ENCODE data around the gene SLC32A1. TPM values are rescaled to one million over a fixed set of nuclear protein-coding genes. Genes with fewer than 3 reads are reported as not detected.

The SLC32A1 gene
- total and polyA plus RNA-seq, 3 donors from 2014 or later: 0.25 to 0.96 (median 0.55) TPM

DNA sequence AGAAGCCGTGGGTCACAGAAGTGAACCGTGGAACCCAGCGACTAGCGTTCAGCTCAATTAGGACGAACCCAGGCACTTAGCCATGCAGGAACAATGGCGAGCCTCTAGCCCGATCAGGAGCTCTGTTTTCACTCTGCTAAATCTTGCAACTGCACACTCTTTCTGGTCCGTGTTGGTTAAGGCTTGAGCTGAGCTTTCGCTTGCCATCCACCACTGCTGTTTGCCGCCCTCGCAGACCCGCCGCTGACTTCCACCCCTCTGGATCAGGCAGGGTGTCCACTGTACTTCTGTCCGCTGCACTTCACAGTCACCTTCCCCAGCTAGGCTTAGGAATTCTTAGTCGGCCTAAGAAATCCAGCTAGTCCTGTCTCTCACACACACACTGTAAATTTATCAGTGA lies 25.7 kb upstream of the SLC32A1 start:
- Histone ChIP-seq H3K27me3 (no peaks in the 10 kb centered on the region), H3K4me3 (no peak overlapping the region), H3K36me3 (ENCODE audit: low read depth, missing control alignments) (no peaks in the 10 kb centered on the region), H3K27ac (no peak overlapping the region), H3K4me1 (no peaks in the 10 kb centered on the region), H3K9me3 (no peaks in the 10 kb centered on the region)
- 80 to 83% methylated on average over 15 of the region's 15 CpGs for WGBS, 2 donors
- intact Hi-C loops (cut with DNase I; ENCODE audit: low total_unique reads): no loop called here
- no peak for DNase-seq
- no peak for TF ChIP-seq POLR2A (IDR thresholded peaks at IDR 0.05)
- TF ChIP-seq, protein P1, sequence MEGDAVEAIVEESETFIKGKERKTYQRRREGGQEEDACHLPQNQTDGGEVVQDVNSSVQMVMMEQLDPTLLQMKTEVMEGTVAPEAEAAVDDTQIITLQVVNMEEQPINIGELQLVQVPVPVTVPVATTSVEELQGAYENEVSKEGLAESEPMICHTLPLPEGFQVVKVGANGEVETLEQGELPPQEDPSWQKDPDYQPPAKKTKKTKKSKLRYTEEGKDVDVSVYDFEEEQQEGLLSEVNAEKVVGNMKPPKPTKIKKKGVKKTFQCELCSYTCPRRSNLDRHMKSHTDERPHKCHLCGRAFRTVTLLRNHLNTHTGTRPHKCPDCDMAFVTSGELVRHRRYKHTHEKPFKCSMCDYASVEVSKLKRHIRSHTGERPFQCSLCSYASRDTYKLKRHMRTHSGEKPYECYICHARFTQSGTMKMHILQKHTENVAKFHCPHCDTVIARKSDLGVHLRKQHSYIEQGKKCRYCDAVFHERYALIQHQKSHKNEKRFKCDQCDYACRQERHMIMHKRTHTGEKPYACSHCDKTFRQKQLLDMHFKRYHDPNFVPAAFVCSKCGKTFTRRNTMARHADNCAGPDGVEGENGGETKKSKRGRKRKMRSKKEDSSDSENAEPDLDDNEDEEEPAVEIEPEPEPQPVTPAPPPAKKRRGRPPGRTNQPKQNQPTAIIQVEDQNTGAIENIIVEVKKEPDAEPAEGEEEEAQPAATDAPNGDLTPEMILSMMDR (IDR thresholded peaks at IDR 0.05): no peak

DNA sequence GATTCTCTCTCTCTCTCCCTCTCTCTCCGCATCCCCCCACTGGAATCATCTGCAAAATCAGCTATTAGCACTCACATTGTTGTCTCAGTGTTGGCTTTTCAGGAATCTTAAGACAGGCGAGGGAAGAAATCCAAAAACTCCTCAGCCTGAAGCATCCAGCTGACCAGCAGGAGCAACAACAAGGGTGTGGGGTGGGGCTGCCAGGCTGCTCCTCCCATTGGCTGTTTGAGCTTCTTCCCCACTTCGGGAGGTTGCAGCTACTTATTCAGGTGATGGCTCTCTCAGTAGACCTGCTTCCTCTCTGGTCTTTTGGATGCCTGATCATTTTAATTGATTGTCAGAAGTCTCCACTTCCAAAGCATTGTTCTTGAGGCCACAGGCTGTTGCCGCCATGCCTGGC lies 24.1 kb upstream of the SLC32A1 start:
- no peaks in the 10 kb centered on the region for H3K9me3 ChIP-seq
- H3K27me3 ChIP-seq: no peaks in the 10 kb centered on the region
- H3K36me3 ChIP-seq (ENCODE audit: low read depth, missing control alignments): no peaks in the 10 kb centered on the region
- WGBS, 2 donors: 41 to 70% methylated on average over 2 to 4 of the region's 4 CpGs
- no peak overlapping the region for H3K4me3 ChIP-seq
- intact Hi-C loops (cut with DNase I; ENCODE audit: low total_unique reads): no loop called here
- no peaks in the 10 kb centered on the region for H3K4me1 ChIP-seq
- TF ChIP-seq, protein P1 (IDR thresholded peaks at IDR 0.05): no peak
- no peak for TF ChIP-seq POLR2A (IDR thresholded peaks at IDR 0.05)
- no peak for DNase-seq
- H3K27ac ChIP-seq: no peak overlapping the region

DNA sequence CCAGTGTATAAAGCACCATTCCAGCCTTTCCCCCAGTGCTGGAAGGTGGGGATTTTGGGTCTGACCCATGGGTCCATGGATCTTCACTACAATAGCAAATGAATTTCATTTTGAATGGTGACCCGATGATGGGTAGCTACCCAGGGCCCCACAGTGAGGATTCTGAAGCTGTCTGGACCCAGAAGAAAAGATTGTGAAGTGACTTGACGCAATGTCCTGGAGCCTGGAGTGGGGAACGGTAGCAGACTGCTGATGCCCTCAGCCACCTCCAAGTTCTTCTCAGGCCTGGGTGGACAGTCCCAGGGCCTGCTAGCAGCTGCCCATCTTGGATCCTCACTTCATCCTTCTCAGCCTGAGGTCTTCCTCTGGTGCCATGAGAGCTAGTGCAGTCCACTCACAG lies 23.4 kb upstream of the SLC32A1 start:
- WGBS, 2 donors: 80 to 85% methylated on average over 1 to 3 of the region's 3 CpGs
- no peak overlapping the region for H3K27ac ChIP-seq
- H3K9me3 ChIP-seq: no peaks in the 10 kb centered on the region
- H3K4me1 ChIP-seq: no peaks in the 10 kb centered on the region
- TF ChIP-seq, protein P1 (IDR thresholded peaks at IDR 0.05): no peak
- no peak for TF ChIP-seq POLR2A (IDR thresholded peaks at IDR 0.05)
- no peaks in the 10 kb centered on the region for H3K27me3 ChIP-seq
- H3K36me3 ChIP-seq (ENCODE audit: low read depth, missing control alignments): no peaks in the 10 kb centered on the region
- H3K4me3 ChIP-seq: no peak overlapping the region
- intact Hi-C loops (cut with DNase I; ENCODE audit: low total_unique reads): no loop called here
- no peak for DNase-seq

DNA sequence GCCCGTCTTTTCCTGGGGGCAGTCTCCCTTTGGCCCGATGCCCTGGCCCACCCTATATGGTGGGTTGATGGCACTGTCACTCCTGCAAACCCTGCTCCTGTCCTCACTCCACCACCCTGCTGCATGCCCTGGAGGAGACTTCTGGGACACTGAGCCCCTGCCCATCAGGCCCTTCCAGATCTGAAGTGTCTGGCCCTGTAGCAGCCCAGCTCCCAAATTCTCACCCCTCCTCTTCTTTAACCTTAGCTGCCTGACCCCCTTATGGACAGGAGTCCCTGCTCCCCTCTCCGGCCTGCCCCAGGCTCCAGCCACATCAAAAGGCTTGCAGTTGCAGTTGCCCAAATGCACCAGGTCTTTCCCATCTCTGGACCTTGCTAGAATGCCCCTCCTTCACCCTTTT lies 20.8 kb upstream of the SLC32A1 start:
- WGBS, 2 donors: 67 to 96% methylated on average over 3 of the region's 3 CpGs
- H3K4me3 ChIP-seq: no peak overlapping the region
- DNase-seq: no peak
- TF ChIP-seq, protein P1 (IDR thresholded peaks at IDR 0.05): no peak
- TF ChIP-seq POLR2A (IDR thresholded peaks at IDR 0.05): no peak
- H3K9me3 ChIP-seq: no peaks in the 10 kb centered on the region
- H3K4me1 ChIP-seq: no peaks in the 10 kb centered on the region
- H3K27me3 ChIP-seq: no peaks in the 10 kb centered on the region
- intact Hi-C loops (cut with DNase I; ENCODE audit: low total_unique reads): no loop called here
- H3K36me3 ChIP-seq (ENCODE audit: low read depth, missing control alignments): no peaks in the 10 kb centered on the region
- H3K27ac ChIP-seq: no peak overlapping the region

DNA sequence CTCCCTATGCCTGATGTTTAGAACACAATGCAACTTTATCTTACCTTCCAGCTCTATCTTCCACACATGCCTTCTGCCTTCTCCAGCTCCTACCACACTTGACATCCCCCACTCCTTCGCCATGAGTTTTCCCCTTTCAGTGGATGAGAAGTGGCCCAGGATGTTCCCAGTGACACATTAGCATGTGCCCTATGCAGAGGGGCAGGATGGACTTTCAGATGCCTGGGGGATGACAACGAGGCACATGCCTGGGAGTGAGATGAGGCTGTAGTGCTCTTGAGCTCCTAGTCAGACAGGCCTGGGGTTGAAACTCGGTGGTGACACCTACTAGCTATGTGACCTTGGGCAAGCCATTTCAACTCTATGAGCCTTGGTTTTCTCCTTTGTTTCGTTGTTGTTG lies 20.1 kb upstream of the SLC32A1 start:
- DNase-seq: no peak
- TF ChIP-seq, protein P1 (IDR thresholded peaks at IDR 0.05): no peak
- TF ChIP-seq POLR2A (IDR thresholded peaks at IDR 0.05): no peak
- Histone ChIP-seq H3K9me3 (no peaks in the 10 kb centered on the region), H3K27ac (no peak overlapping the region), H3K27me3 (no peaks in the 10 kb centered on the region), H3K4me1 (no peaks in the 10 kb centered on the region), H3K36me3 (ENCODE audit: low read depth, missing control alignments) (no peaks in the 10 kb centered on the region), H3K4me3 (no peak overlapping the region)
- 73 to 78% methylated on average over 4 of the region's 4 CpGs for WGBS, 2 donors
- intact Hi-C loops (cut with DNase I; ENCODE audit: low total_unique reads): no loop called here

Measured in testis (tissue), 3 donors.